Peyer's patch (tissue), 4 donors: ENCODE data around the gene SLC12A9. TPM values are rescaled to one million over a fixed set of nuclear protein-coding genes. Genes with fewer than 3 reads are reported as not detected.
A peak's percentile ranks its signal among the peaks of the same experiment; 100 is the strongest.

Source experiments
- DNase-seq, 3 donors: peaks; one replicate each; pipeline ENCODE4 v3.0.0-alpha.2; 2017 to 2019
- H3K27ac ChIP-seq, 4 donors: fragments of 200-600 bp; sonication (generic); one replicate each; pipeline ENCODE4 v1.5.1; 2016 to 2019
- H3K27me3 ChIP-seq, 2 donors: fragments of 200-600 bp; sonication (generic); one replicate each; pipeline ENCODE4 v1.5.1; 2019
- H3K36me3 ChIP-seq, 3 donors: fragments of 200-600 bp; sonication (generic); one replicate each; pipeline ENCODE4 v1.5.1; 2016 to 2019
- H3K4me1 ChIP-seq, 4 donors: fragments of 200-600 bp; sonication (generic); one replicate each; pipeline ENCODE4 v1.5.1; 2016 to 2019
- H3K4me3 ChIP-seq, 4 donors: fragments of 200-600 bp; sonication (generic); 1 replicate in 3 of 4; 2 replicates in 1 of 4; pipeline ENCODE4 v1.5.1; 2016 to 2019; ENCODE audit warnings: mild to moderate bottlenecking in 1 of 4
- H3K9me3 ChIP-seq, 4 donors: fragments of 200-600 bp; sonication (generic); one replicate each; pipeline ENCODE4 v1.5.1; 2016 to 2019; ENCODE audit warnings: mild to moderate bottlenecking in 1 of 4
- CTCF ChIP-seq, 6 experiments: fragments of 450-650 bp in 4 of 6; fragments of 200-600 bp in 2 of 6; sonication (generic) in 1 of 6; IDR thresholded peaks; one replicate each; pipeline ENCODE4 v1.5.1; 2017 to 2019; ENCODE audit warnings: antibody characterized with exemption in 6 of 6, mild to moderate bottlenecking in 3 of 6, moderate library complexity in 1 of 6
- POLR2A ChIP-seq, 2 donors: fragments of 450-650 bp; IDR thresholded peaks; one replicate each; pipeline ENCODE4 v1.5.1; 2017; ENCODE audit warnings: antibody characterized with exemption in 2 of 2, mild to moderate bottlenecking in 2 of 2, moderate library complexity in 2 of 2
- total RNA-seq, 4 donors: library from RNA; depleted of rRNA; stranded (reverse); fragments of >200 nt; gene quantifications; one replicate each; pipeline ENCODE4 v1.1.0, GENCODE V29; 2016

SLC12A9 gene
- total RNA-seq, 4 donors from 2014 or later = 24.8 to 51.1 (median 28.2) TPM

DNA sequence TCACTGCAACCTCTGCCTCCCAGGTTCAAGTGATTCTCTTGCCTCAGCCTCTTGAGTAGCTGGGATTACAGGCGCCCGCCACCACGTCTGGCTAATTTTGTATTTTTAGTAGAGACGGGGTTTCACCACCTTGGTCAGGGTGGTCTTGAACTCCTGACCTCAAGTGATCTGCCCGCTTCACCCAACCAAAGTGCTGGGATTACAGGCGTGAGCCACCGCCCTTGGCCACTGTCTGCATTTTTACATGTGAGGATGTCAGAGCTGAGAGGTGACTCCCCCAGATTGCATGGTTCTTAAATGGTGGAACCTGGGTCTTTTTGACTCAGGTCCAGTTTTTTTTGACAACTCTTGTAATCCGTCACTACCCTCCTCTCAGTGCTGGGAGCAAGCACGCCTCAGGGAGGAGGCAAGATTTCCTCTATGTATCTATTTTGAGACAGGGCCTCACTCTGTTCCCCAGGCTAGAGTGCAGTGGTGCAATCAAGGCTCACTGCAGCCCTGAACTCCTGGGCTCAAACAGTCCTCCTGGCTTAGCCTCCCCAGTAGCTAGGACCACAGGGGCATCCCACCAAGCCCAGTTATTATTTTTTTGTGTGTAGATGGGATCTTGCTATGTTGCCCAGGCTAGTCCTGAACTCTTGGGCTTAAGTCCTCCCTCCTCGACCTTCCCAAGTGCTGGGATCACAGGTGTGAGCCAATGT is 21.2 kb downstream of the SLC12A9 start:
- no peak for DNase-seq
- peak overlapping the region in 2 of 4 donors; percentile 86 to 98 for H3K4me3 ChIP-seq
- TF ChIP-seq POLR2A (IDR thresholded peaks at IDR 0.05) (no peak), CTCF (IDR thresholded peaks at IDR 0.05) (no peak)
- H3K9me3 ChIP-seq = no peaks in the 10 kb centered on the region
- peak overlapping the region in 3 of 4 donors; percentile 91 to 97 (median 96) for H3K27ac ChIP-seq
- peaks cover 0 to 33% (median 0%) of the 10 kb centered on the region in 3 donors for H3K36me3 ChIP-seq
- H3K27me3 ChIP-seq = no peaks in the 10 kb centered on the region
- H3K4me1 ChIP-seq = peaks cover 0 to 39% (median 14%) of the 10 kb centered on the region in 4 donors

- TF ChIP-seq POLR2A (IDR thresholded peaks at IDR 0.05) (no peak), CTCF (IDR thresholded peaks at IDR 0.05) (no peak)
- peak overlapping the region; percentile 91 to 97 (median 94) for H3K27ac ChIP-seq
- H3K4me1 ChIP-seq = peaks cover 0 to 34% (median 14%) of the 10 kb centered on the region in 4 donors
- no peaks in the 10 kb centered on the region for H3K9me3 ChIP-seq
- DNase-seq = no peak
- H3K27me3 ChIP-seq = no peaks in the 10 kb centered on the region
- peaks cover 0 to 38% (median 0%) of the 10 kb centered on the region in 3 donors for H3K36me3 ChIP-seq
- peak overlapping the region; percentile 77 to 98 (median 92) for H3K4me3 ChIP-seq
These were observed 21.7 kb downstream of the SLC12A9 start for GRCh38 chr7:100874300-100874576.

- Histone ChIP-seq H3K4me3 (peak within 1 kb of the TSS; percentile 77 to 98 (median 92)), H3K27ac (peak within 1 kb of the TSS; percentile 91 to 97 (median 94)), H3K36me3 (peaks cover 0 to 43% (median 0%) of the 10 kb centered on the region in 3 donors), H3K27me3 (no peaks in the 10 kb centered on the region), H3K4me1 (peaks cover 0 to 34% (median 14%) of the 10 kb centered on the region in 4 donors), H3K9me3 (no peaks in the 10 kb centered on the region)
- TF ChIP-seq CTCF (IDR thresholded peaks at IDR 0.05) (peak; percentile 44 to 86 (median 72)), POLR2A (IDR thresholded peaks at IDR 0.05) (peak; percentile 94 to 95)
- DNase-seq = peak; percentile 98 to 99 (median 99)
These were observed 22.3 kb downstream of the SLC12A9 start, which contains the start of gene SRRT for GRCh38 chr7:100874577-100875355. TSS of gene SRRT (plus strand) at chr7:100875103. CDS start at chr7:100875591, 488 bp downstream.

- no peaks in the 10 kb centered on the region for H3K9me3 ChIP-seq
- H3K36me3 ChIP-seq = peaks cover 0 to 49% (median 0%) of the 10 kb centered on the region in 3 donors
- peak overlapping the region; percentile 77 to 98 (median 92) for H3K4me3 ChIP-seq
- peak overlapping the region; percentile 91 to 97 (median 94) for H3K27ac ChIP-seq
- peaks cover 0 to 34% (median 14%) of the 10 kb centered on the region in 4 donors for H3K4me1 ChIP-seq
- no peak for DNase-seq
- no peaks in the 10 kb centered on the region for H3K27me3 ChIP-seq
- no peak for TF ChIP-seq POLR2A (IDR thresholded peaks at IDR 0.05)
- no peak for TF ChIP-seq CTCF (IDR thresholded peaks at IDR 0.05)
These were observed 22.8 kb downstream of the SLC12A9 start for GRCh38 chr7:100875356-100875751.

GRCh38 chr7:100878013-100878412 is 25.5 kb downstream of the SLC12A9 start:
- H3K4me1 ChIP-seq = peaks cover 0 to 34% (median 14%) of the 10 kb centered on the region in 4 donors
- H3K4me3 ChIP-seq = no peak overlapping the region
- no peaks in the 10 kb centered on the region for H3K27me3 ChIP-seq
- no peak for DNase-seq
- TF ChIP-seq POLR2A (IDR thresholded peaks at IDR 0.05) = no peak
- no peak for TF ChIP-seq CTCF (IDR thresholded peaks at IDR 0.05)
- peaks cover 0 to 63% (median 4%) of the 10 kb centered on the region in 3 donors for H3K36me3 ChIP-seq
- no peak overlapping the region for H3K27ac ChIP-seq
- H3K9me3 ChIP-seq = no peaks in the 10 kb centered on the region
